B cell (primary cell): Measurements from ENCODE around the gene C1QTNF7.

Experiments
- EZH2 ChIP-seq: IDR thresholded peaks from 2 replicates; pipeline ENCODE4 v1.6.1; 2012; ENCODE audit warnings: borderline replicate concordance, low read depth, mild to moderate bottlenecking, moderate library complexity, low read length; ENCODE audit not compliant: insufficient read depth, poor library complexity, severe bottlenecking
- TF ChIP-seq, protein P1 (sequence below): fragments of 200-600 bp; IDR thresholded peaks from one replicate; pipeline ENCODE4 v1.8.0; 2022; ENCODE audit warnings: antibody characterized with exemption, mild to moderate bottlenecking

DNA sequence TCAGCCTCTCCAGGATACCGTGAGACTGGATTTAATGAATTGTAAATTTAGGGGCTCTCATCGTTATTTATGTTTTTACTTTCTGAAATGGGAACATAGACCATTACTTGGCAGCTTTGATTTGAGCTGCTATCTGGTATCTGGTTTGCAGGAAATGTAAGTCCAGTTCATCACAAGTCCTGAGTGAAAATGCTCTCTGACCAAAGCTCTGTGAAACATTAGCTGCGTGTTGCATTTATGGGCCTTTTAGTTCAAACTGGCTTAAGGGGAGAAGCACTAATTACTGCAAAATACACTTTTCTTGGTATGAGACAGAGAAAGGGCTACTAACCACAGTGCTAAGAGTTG lies 42.3 kb downstream of the C1QTNF7 start:
- TF ChIP-seq, protein P1, sequence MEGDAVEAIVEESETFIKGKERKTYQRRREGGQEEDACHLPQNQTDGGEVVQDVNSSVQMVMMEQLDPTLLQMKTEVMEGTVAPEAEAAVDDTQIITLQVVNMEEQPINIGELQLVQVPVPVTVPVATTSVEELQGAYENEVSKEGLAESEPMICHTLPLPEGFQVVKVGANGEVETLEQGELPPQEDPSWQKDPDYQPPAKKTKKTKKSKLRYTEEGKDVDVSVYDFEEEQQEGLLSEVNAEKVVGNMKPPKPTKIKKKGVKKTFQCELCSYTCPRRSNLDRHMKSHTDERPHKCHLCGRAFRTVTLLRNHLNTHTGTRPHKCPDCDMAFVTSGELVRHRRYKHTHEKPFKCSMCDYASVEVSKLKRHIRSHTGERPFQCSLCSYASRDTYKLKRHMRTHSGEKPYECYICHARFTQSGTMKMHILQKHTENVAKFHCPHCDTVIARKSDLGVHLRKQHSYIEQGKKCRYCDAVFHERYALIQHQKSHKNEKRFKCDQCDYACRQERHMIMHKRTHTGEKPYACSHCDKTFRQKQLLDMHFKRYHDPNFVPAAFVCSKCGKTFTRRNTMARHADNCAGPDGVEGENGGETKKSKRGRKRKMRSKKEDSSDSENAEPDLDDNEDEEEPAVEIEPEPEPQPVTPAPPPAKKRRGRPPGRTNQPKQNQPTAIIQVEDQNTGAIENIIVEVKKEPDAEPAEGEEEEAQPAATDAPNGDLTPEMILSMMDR = no peak
- no peak for TF ChIP-seq EZH2
